HCT116 (cell line): ENCODE data around the gene SMOC1. TPM values are rescaled to one million over a fixed set of nuclear protein-coding genes. Genes with fewer than 3 reads are reported as not detected.

Experiments
- ATAC-seq: fragments of 200-7000 bp; cut with Tn5 transposase; 2 replicates; pipeline ENCODE4 v1.9.1; 2020; ENCODE audit warnings: mild to moderate bottlenecking, moderate library complexity
- BruUV-seq: library from RNA; stranded (reverse); fragments of 400-500 nt; replicated peaks from 2 replicates; lab custom pipeline; 2021; lab: Mats Ljungman, UMichigan
- CTCF ChIA-PET: fragments of 300-600 bp; sonication (Branson Sonifier 250); formaldehyde crosslinking; loops from one replicate; lab custom pipeline; 2021; ENCODE audit warnings: antibody characterized with exemption; lab: Charles Lee
- POLR2A ChIA-PET: fragments of 300-600, 350-600 bp; sonication (Branson Sonifier 250); formaldehyde crosslinking; loops from one replicate; lab custom pipeline; 2021; ENCODE audit warnings: antibody characterized with exemption; lab: Charles Lee
- RAD21 ChIA-PET, 2 experiments: fragments of 300-600 bp; sonication (Branson Sonifier 250); formaldehyde crosslinking; loops; one replicate each; lab custom pipeline; 2023; ENCODE audit warnings: low total read pairs in 2 of 2; ENCODE audit not compliant: uncharacterized antibody in 2 of 2, unreplicated experiment in 2 of 2, low non-redundant PET in 1 of 2; lab: Charles Lee
- DNase-seq: peaks from one replicate; pipeline ENCODE4 v3.0.0-alpha.2; 2010; ENCODE audit warnings: low read depth, low spot score
- H2AFZ ChIP-seq: fragments of 200-600 bp; shearing (Covaris generic), sonication (generic); 2 replicates; pipeline ENCODE4 v1.6.1; 2017; ENCODE audit warnings: low read depth, mixed run types, mixed read lengths, antibody characterized with exemption, low read length; ENCODE audit not compliant: poor library complexity, severe bottlenecking
- H3K27ac ChIP-seq: 2 replicates; pipeline ENCODE4 v1.5.1; 2012; ENCODE audit warnings: low read depth, low read length
- H3K27me3 ChIP-seq: fragments of 200-600 bp; sonication (generic); 2 replicates; pipeline ENCODE4 v1.6.1; 2016; ENCODE audit warnings: mixed run types, low read length, mixed read lengths; ENCODE audit not compliant: insufficient read depth
- H3K36me3 ChIP-seq, 2 experiments: fragments of 200-500 bp in 1 of 2; fragments of 200-600 bp in 1 of 2; sonication (Bioruptor generic) in 1 of 2; sonication (generic) in 1 of 2; 2 replicates each; pipeline versions ENCODE4 v1.5.1 to v1.6.1; 2014 to 2016; ENCODE audit warnings: low read length in 2 of 2, inconsistent platforms in 1 of 2, mixed read lengths in 1 of 2, mixed run types in 1 of 2; ENCODE audit not compliant: insufficient read depth in 2 of 2, control insufficient read depth in 1 of 2
- H3K4me1 ChIP-seq, 2 experiments: fragments of 200-600 bp in 1 of 2; sonication (generic) in 1 of 2; 2 replicates each; pipeline versions ENCODE4 v1.5.1 to v1.6.1; 2012 to 2017; ENCODE audit warnings: low read length in 2 of 2, inconsistent platforms in 1 of 2, mild to moderate bottlenecking in 1 of 2, mixed read lengths in 1 of 2, mixed run types in 1 of 2, moderate library complexity in 1 of 2; ENCODE audit not compliant: insufficient read depth in 2 of 2, control insufficient read depth in 1 of 2
- H3K4me2 ChIP-seq: fragments of 200-600 bp; sonication (generic); 2 replicates; pipeline ENCODE4 v1.6.1; 2017; ENCODE audit warnings: mixed run types, low read length, mixed read lengths
- H3K4me3 ChIP-seq, 2 experiments: fragments of 200-600 bp in 1 of 2; sonication (generic) in 1 of 2; replicated peaks in 1 of 2; 2 replicates each; pipeline ENCODE4 v1.5.1; 2011 to 2016; ENCODE audit warnings: low read length in 2 of 2, control low read depth in 1 of 2, low read depth in 1 of 2, mild to moderate bottlenecking in 1 of 2, mixed read lengths in 1 of 2, mixed run types in 1 of 2
- H3K79me2 ChIP-seq: fragments of 200-600 bp; sonication (generic); 2 replicates; pipeline ENCODE4 v1.6.1; 2017; ENCODE audit warnings: mild to moderate bottlenecking, mixed run types, low read length, moderate library complexity, mixed read lengths; ENCODE audit not compliant: insufficient read depth
- H3K9ac ChIP-seq: fragments of 200-600 bp; sonication (generic); 2 replicates; pipeline ENCODE4 v1.6.1; 2016; ENCODE audit warnings: low read length, mixed read lengths
- H3K9me2 ChIP-seq: fragments of 200-600 bp; sonication (generic), shearing (Covaris generic); 2 replicates; pipeline ENCODE4 v1.6.1; 2017; ENCODE audit warnings: mixed run types, mild to moderate bottlenecking, moderate library complexity; ENCODE audit not compliant: insufficient read depth
- H3K9me3 ChIP-seq, 2 experiments: fragments of 200-500 bp in 1 of 2; fragments of 200-600 bp in 1 of 2; sonication (Bioruptor generic) in 1 of 2; sonication (generic) in 1 of 2; 2 replicates each; pipeline ENCODE4 v1.6.1; 2014 to 2017; ENCODE audit warnings: low read length in 2 of 2, mixed read lengths in 2 of 2, inconsistent platforms in 1 of 2, low read depth in 1 of 2, mild to moderate bottlenecking in 1 of 2, mixed run types in 1 of 2, moderate library complexity in 1 of 2; ENCODE audit not compliant: control insufficient read depth in 1 of 2, insufficient read depth in 1 of 2
- H4K20me1 ChIP-seq: fragments of 200-600 bp; sonication (generic), shearing (Covaris generic); 2 replicates; pipeline ENCODE4 v1.6.1; 2017; ENCODE audit warnings: mixed run types, mild to moderate bottlenecking, moderate library complexity; ENCODE audit not compliant: insufficient read depth
- CBX3 ChIP-seq: IDR thresholded peaks from 2 replicates; pipeline ENCODE4 v1.6.1; 2012; ENCODE audit warnings: low read depth
- EGR1 ChIP-seq: IDR thresholded peaks from 2 replicates; pipeline ENCODE4 v1.6.1; 2012; ENCODE audit warnings: low read depth
- EZH2phosphoT487 ChIP-seq: fragments of 200-600 bp; IDR thresholded peaks from 2 replicates; pipeline ENCODE4 v1.6.1; 2018; ENCODE audit warnings: antibody characterized with exemption, borderline replicate concordance
- FOSL1 ChIP-seq: IDR thresholded peaks from 2 replicates; pipeline ENCODE4 v1.6.1; 2012; ENCODE audit warnings: low read depth
- JUND ChIP-seq: IDR thresholded peaks from 2 replicates; pipeline ENCODE4 v1.6.1; 2012
- POLR2A ChIP-seq: IDR thresholded peaks from 2 replicates; pipeline ENCODE4 v1.7.0; 2011; ENCODE audit warnings: borderline replicate concordance; ENCODE audit not compliant: insufficient read depth, insufficient read length; ENCODE audit errors: extremely low read depth
- POLR2AphosphoS5 ChIP-seq: IDR thresholded peaks from 2 replicates; pipeline ENCODE4 v1.6.1; 2011; ENCODE audit warnings: mild to moderate bottlenecking, low read depth, low read length, moderate library complexity
- RAD21 ChIP-seq: IDR thresholded peaks from 2 replicates; pipeline ENCODE4 v1.6.1; 2012; ENCODE audit warnings: low read depth, mild to moderate bottlenecking
- SIN3A ChIP-seq: IDR thresholded peaks from 2 replicates; pipeline ENCODE4 v1.6.1; 2012; ENCODE audit warnings: low read depth
- SP1 ChIP-seq: IDR thresholded peaks from 2 replicates; pipeline ENCODE4 v1.6.1; 2012; ENCODE audit warnings: low read depth
- SRF ChIP-seq: IDR thresholded peaks from 2 replicates; pipeline ENCODE4 v1.6.1; 2012; ENCODE audit warnings: low read depth
- TCF7L2 ChIP-seq: IDR thresholded peaks from 2 replicates; pipeline ENCODE4 v1.7.0; 2011; ENCODE audit warnings: borderline replicate concordance, inconsistent platforms; ENCODE audit not compliant: insufficient read depth, insufficient read length; ENCODE audit errors: extremely low read depth
- YY1 ChIP-seq: IDR thresholded peaks from 2 replicates; pipeline ENCODE4 v1.6.1; 2011; ENCODE audit warnings: low read length, low read depth, moderate library complexity, mild to moderate bottlenecking; ENCODE audit not compliant: insufficient replicate concordance; ENCODE audit errors: extremely low read depth
- ZNF274 ChIP-seq: fragments of 200-500 bp; sonication (Bioruptor generic); IDR thresholded peaks from 2 replicates; pipeline ENCODE4 v1.6.1; 2014; ENCODE audit warnings: mild to moderate bottlenecking, low read depth, low read length, inconsistent platforms
- intact Hi-C: fragments of 100-400 bp; cut with micrococcal nuclease; formaldehyde crosslinking; loops from 2 replicates; pipeline ENCODE4 v1.10.0; 2022
- total RNA-seq: library from RNA; stranded (reverse); gene quantifications from one replicate; pipeline ENCODE4 v1.2.1, GENCODE V29; 2021; ENCODE audit not compliant: unreplicated experiment
- TF ChIP-seq, protein P1 (sequence below): IDR thresholded peaks from 2 replicates; pipeline ENCODE4 v1.6.1; 2012
- TF ChIP-seq, protein P2 (sequence below): IDR thresholded peaks from 2 replicates; pipeline ENCODE4 v1.6.1; 2011; ENCODE audit warnings: mild to moderate bottlenecking, low read length, moderate library complexity; ENCODE audit not compliant: insufficient replicate concordance; ENCODE audit errors: extremely low read depth
- TF ChIP-seq, protein P3 (sequence below), 3 experiments: fragments of 200-600 bp in 1 of 3; sonication (generic) in 1 of 3; IDR thresholded peaks in 2 of 3; conservative IDR thresholded peaks in 1 of 3; 2 replicates each; pipeline ENCODE4 v1.5.1; 2012 to 2017; ENCODE audit warnings: low read depth in 2 of 3, low read length in 2 of 3, antibody characterized with exemption in 1 of 3, borderline replicate concordance in 1 of 3, control low read depth in 1 of 3, mild to moderate bottlenecking in 1 of 3, mixed read lengths in 1 of 3, mixed run types in 1 of 3, moderate library complexity in 1 of 3; ENCODE audit not compliant: insufficient read depth in 1 of 3

Gene SMOC1
- total RNA-seq, 1 experiment from 2014 or later: not detected

DNA sequence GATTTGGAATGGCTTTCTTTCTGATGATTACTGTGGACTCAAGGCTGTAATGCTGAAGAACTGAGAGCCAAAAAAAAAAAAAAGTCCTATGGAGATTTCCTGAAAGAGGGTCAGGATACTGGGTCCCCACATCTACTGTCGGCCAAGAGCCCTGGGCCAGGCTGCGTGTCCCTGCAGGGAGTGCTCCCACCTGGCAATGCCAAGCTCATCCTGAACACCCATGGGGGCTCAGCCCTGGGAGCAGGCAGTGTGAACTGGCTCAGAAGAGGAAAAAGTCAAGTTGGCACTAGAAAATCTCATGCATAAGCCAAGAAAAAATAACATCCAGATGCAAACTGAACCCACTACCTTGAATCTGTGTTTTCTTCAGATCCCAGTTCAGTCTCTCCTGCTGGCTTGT is 35.0 kb upstream of the SMOC1 start:
- H3K4me3 ChIP-seq: no peak overlapping the region
- H3K9me2 ChIP-seq: no peaks in the 10 kb centered on the region
- H3K27ac ChIP-seq: no peak overlapping the region
- ChIA-PET CTCF (no interaction called here), POLR2A (no interaction called here), RAD21 (no interaction called here)
- intact Hi-C loops: no loop called here
- no peaks in the 10 kb centered on the region for H3K36me3 ChIP-seq
- H3K4me2 ChIP-seq: no peak overlapping the region
- no peak overlapping the region for H2AFZ ChIP-seq
- no peak for ATAC-seq
- no peaks in the 10 kb centered on the region for H3K9me3 ChIP-seq
- BruUV-seq: no TSS peak
- no peaks in the 10 kb centered on the region for H3K4me1 ChIP-seq
- H3K9ac ChIP-seq: no peak overlapping the region
- H4K20me1 ChIP-seq: no peaks in the 10 kb centered on the region
- H3K79me2 ChIP-seq: no peaks in the 10 kb centered on the region
- DNase-seq: no peak
- peaks cover 52% of the 10 kb centered on the region for H3K27me3 ChIP-seq
- no peak for TF ChIP-seq CBX3
- no peak for TF ChIP-seq EGR1
- TF ChIP-seq RAD21: no peak
- no peak for TF ChIP-seq SRF
- TF ChIP-seq POLR2AphosphoS5: no peak
- TF ChIP-seq JUND: no peak
- no peak for TF ChIP-seq TCF7L2
- TF ChIP-seq SP1: no peak
- no peak for TF ChIP-seq ZNF274
- TF ChIP-seq, protein P1, sequence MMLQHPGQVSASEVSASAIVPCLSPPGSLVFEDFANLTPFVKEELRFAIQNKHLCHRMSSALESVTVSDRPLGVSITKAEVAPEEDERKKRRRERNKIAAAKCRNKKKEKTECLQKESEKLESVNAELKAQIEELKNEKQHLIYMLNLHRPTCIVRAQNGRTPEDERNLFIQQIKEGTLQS: no peak
- no peak for TF ChIP-seq EZH2phosphoT487
- TF ChIP-seq POLR2A: no peak
- TF ChIP-seq YY1: no peak
- TF ChIP-seq, protein P2, sequence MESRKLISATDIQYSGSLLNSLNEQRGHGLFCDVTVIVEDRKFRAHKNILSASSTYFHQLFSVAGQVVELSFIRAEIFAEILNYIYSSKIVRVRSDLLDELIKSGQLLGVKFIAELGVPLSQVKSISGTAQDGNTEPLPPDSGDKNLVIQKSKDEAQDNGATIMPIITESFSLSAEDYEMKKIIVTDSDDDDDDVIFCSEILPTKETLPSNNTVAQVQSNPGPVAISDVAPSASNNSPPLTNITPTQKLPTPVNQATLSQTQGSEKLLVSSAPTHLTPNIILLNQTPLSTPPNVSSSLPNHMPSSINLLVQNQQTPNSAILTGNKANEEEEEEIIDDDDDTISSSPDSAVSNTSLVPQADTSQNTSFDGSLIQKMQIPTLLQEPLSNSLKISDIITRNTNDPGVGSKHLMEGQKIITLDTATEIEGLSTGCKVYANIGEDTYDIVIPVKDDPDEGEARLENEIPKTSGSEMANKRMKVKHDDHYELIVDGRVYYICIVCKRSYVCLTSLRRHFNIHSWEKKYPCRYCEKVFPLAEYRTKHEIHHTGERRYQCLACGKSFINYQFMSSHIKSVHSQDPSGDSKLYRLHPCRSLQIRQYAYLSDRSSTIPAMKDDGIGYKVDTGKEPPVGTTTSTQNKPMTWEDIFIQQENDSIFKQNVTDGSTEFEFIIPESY: no peak
- TF ChIP-seq SIN3A: no peak
- TF ChIP-seq, protein P3, sequence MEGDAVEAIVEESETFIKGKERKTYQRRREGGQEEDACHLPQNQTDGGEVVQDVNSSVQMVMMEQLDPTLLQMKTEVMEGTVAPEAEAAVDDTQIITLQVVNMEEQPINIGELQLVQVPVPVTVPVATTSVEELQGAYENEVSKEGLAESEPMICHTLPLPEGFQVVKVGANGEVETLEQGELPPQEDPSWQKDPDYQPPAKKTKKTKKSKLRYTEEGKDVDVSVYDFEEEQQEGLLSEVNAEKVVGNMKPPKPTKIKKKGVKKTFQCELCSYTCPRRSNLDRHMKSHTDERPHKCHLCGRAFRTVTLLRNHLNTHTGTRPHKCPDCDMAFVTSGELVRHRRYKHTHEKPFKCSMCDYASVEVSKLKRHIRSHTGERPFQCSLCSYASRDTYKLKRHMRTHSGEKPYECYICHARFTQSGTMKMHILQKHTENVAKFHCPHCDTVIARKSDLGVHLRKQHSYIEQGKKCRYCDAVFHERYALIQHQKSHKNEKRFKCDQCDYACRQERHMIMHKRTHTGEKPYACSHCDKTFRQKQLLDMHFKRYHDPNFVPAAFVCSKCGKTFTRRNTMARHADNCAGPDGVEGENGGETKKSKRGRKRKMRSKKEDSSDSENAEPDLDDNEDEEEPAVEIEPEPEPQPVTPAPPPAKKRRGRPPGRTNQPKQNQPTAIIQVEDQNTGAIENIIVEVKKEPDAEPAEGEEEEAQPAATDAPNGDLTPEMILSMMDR (IDR thresholded peaks at IDR 0.05 in 2 of 3, conservative IDR thresholded peaks at IDR 0.05 in 1 of 3; ENCODE audit: borderline replicate concordance in 1 of 3, insufficient read depth in 1 of 3, low read depth in 2 of 3, low read length in 2 of 3): no peak
- no peak for TF ChIP-seq FOSL1
- TF ChIP-seq, all 23 proteins: peak for 0
